ENCODE data around the gene GNG14. TPM values are rescaled to one million over a fixed set of nuclear protein-coding genes. Genes with fewer than 3 reads are reported as not detected.

GNG14 gene
- total and polyA plus RNA-seq, 2 of the 13 experiments (the other 11 are each of a cell fraction or from before 2014, with no cell fraction given): not detected

- TF ChIP-seq ZNF687 (CRISPR knock-in tag; IDR thresholded peaks at IDR 0.05) (peak; percentile 83), SETDB1 (CRISPR knock-in tag; IDR thresholded peaks at IDR 0.05; ENCODE audit: borderline replicate concordance) (no peak), RERE (CRISPR knock-in tag; IDR thresholded peaks at IDR 0.05; ENCODE audit: low read depth) (no peak), ZNF234 (CRISPR knock-in tag; conservative IDR thresholded peaks at IDR 0.05) (0 out of 2 replicates have a peak, but pooled peaks have one; percentile 74), ZBTB40 (IDR thresholded peaks at IDR 0.05) (peak; percentile 99), ZBTB40 (CRISPR knock-in tag; IDR thresholded peaks at IDR 0.05) (peak; percentile 65; the same call in 1 of the 2 replicates), FOXK1 (CRISPR knock-in tag; IDR thresholded peaks at IDR 0.05; ENCODE audit: borderline replicate concordance, low read depth) (peak; percentile 92), SIN3B (IDR thresholded peaks at IDR 0.05; ENCODE audit: low read length) (peak; percentile 80)
Measured at GRCh38 chr19:12669270-12670158, 18.3 kb upstream of the GNG14 start (continued).
